SU-DHL-6 (cell line): ENCODE measurements around the gene TACR1.
A peak's percentile ranks its signal among the peaks of the same experiment; 100 is the strongest.

Source experiments
- H2AFZ ChIP-seq: fragments of 200-600 bp; sonication (generic); 2 replicates; pipeline ENCODE4 v1.6.1; 2014; ENCODE audit warnings: low read depth, mild to moderate bottlenecking, moderate library complexity, mixed read lengths, antibody characterized with exemption, low read length; ENCODE audit not compliant: severe bottlenecking
- H3F3A ChIP-seq: fragments of 200-600 bp; shearing (Covaris generic); 2 replicates; pipeline ENCODE4 v1.6.0; 2016; ENCODE audit warnings: antibody characterized with exemption, mild to moderate bottlenecking; ENCODE audit not compliant: insufficient read depth
- H3K27ac ChIP-seq: fragments of 200-600 bp; sonication (generic); 2 replicates; pipeline ENCODE4 v1.5.1; 2016; ENCODE audit warnings: low read depth, mild to moderate bottlenecking, low read length, moderate library complexity, mixed read lengths
- H3K27me3 ChIP-seq: fragments of 200-600 bp; sonication (generic), shearing (Covaris generic); 2 replicates; pipeline ENCODE4 v1.6.0; 2014; ENCODE audit warnings: mild to moderate bottlenecking, low read length
- H3K36me3 ChIP-seq: fragments of 200-600 bp; sonication (generic); 2 replicates; pipeline ENCODE4 v1.6.1; 2014; ENCODE audit warnings: mild to moderate bottlenecking, low read length, mixed read lengths
- H3K4me2 ChIP-seq: fragments of 300-600, 200-600 bp; shearing (Covaris generic), sonication (generic); 2 replicates; pipeline ENCODE4 v1.6.0; 2014; ENCODE audit warnings: low read length, low read depth, mild to moderate bottlenecking; ENCODE audit not compliant: poor library complexity, severe bottlenecking
- H3K4me3 ChIP-seq: fragments of 200-600 bp; sonication (generic); 2 replicates; pipeline ENCODE4 v1.5.1; 2014; ENCODE audit warnings: antibody characterized with exemption, low read length, mild to moderate bottlenecking, mixed read lengths; ENCODE audit not compliant: insufficient read depth, poor library complexity, severe bottlenecking
- H3K79me2 ChIP-seq: fragments of 200-600 bp; sonication (generic); 2 replicates; pipeline ENCODE4 v1.6.1; 2014; ENCODE audit warnings: mild to moderate bottlenecking, low read length, moderate library complexity; ENCODE audit not compliant: insufficient read depth
- H3K9ac ChIP-seq: fragments of 200-600 bp; sonication (generic); 2 replicates; pipeline ENCODE4 v1.7.0; 2014; ENCODE audit warnings: mild to moderate bottlenecking, low read length
- H3K9me2 ChIP-seq: fragments of 200-600 bp; sonication (generic); replicated peaks from 2 replicates; pipeline ENCODE4 v1.6.1; 2014; ENCODE audit warnings: low read length; ENCODE audit not compliant: insufficient read depth
- H3K9me3 ChIP-seq: fragments of 200-600 bp; sonication (generic); 2 replicates; pipeline ENCODE4 v1.6.1; 2014; ENCODE audit warnings: low read length, mixed read lengths; ENCODE audit not compliant: insufficient read depth
- H4K20me1 ChIP-seq: fragments of 200-600 bp; sonication (generic); 2 replicates; pipeline ENCODE4 v1.6.1; 2014; ENCODE audit warnings: low read depth, mild to moderate bottlenecking, antibody characterized with exemption, low read length, moderate library complexity, mixed read lengths
- EZH2phosphoT487 ChIP-seq: fragments of 200-600 bp; sonication (generic), shearing (Covaris generic); conservative IDR thresholded peaks from 2 replicates; pipeline ENCODE4 v1.6.1; 2018; ENCODE audit warnings: mild to moderate bottlenecking, antibody characterized with exemption, low read length, moderate library complexity, mixed read lengths
- TF ChIP-seq, protein P1 (sequence below): fragments of 200-600 bp; sonication (generic); IDR thresholded peaks from one replicate; pipeline ENCODE4 v1.5.1; 2017; ENCODE audit warnings: antibody characterized with exemption, mild to moderate bottlenecking, low read length, moderate library complexity; ENCODE audit not compliant: insufficient read depth, poor library complexity, severe bottlenecking

The TACR1 gene

DNA sequence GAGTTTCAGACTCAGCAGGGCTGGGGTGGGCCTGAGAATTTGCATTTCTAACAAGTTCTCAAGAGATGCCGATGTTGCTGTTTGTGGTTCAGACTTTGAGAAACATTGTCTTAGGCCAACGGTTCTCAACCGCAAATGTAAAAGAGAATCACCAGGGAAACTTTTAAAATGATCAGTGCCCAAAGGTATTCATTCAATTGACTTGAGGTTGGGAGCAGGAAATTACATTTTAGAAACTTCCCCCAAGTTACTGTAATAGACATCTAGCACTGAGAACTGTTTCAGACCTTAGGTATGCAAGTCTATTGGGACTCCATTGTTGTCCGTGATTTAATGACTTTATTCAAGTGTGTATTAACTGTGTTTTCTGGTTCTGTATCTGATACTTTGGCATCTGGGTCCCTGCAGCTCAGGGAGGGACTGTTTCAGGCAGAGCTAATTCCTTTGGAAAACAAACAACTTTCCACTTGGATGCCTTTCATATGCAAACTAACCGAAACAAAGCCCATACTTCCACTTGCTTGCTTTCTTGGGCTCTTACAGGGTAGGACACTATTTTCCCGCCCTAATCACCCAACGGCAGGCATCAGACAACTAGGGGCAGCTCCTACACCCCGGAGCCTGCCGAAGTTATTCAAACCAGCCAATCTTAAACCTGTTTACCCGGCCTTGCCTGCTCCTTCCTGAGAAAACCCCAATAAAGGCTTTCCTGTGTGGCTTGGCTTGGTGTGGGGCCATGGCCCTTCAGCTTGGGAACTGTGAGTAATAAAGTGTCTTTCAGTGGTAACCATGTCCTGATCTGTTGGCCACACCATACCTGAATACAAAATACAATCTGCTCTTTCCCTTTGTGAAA lies 143.3 kb downstream of the TACR1 start:
- Histone ChIP-seq H3K79me2 (no peaks in the 10 kb centered on the region), H3K27me3 (no peaks in the 10 kb centered on the region), H3K4me2 (no peak overlapping the region), H3K27ac (no peak overlapping the region), H2AFZ (no peak overlapping the region), H3K4me3 (no peak overlapping the region), H3K9ac (no peak overlapping the region), H3K9me3 (no peaks in the 10 kb centered on the region), H3K36me3 (no peaks in the 10 kb centered on the region), H3F3A (no peaks in the 10 kb centered on the region), H4K20me1 (no peaks in the 10 kb centered on the region), H3K9me2 (no peaks in the 10 kb centered on the region)
- no peak for TF ChIP-seq EZH2phosphoT487

DNA sequence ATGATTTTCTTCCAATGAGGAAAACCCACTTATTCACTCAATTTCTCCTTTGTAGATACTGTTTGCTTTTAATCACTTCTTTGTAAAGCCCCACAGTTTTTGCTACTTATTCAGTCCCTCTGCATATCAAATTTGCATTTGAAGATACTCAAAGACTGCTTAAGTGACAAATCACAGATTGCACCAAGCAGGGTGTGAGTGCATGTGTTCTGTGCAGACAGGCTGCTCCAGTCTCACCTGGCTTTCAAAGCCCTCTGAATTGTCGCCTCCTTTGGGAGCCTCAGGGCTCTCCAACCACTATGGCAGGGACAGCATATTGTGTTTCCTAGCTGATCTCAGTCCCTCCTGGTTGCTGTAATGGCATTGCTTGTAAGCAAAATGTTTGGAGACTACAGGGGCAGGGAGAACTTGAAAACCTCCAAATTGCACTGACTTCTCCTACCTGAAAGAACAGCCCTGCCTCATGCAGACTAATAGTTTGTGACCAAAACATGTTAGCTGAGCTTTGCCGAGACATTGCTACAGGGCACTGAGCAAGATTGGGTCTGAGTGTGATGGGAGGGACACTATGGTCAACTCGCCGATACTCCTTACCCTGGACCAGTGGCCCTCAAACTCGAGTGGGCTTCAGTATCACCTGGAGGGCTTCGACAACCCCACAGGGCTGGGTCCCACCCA lies 144.0 kb downstream of the TACR1 start:
- Histone ChIP-seq H3K4me3 (no peak overlapping the region), H3K79me2 (no peaks in the 10 kb centered on the region), H3F3A (no peaks in the 10 kb centered on the region), H3K4me2 (no peak overlapping the region), H3K9me2 (no peaks in the 10 kb centered on the region), H3K9ac (no peak overlapping the region), H3K36me3 (no peaks in the 10 kb centered on the region), H4K20me1 (no peaks in the 10 kb centered on the region), H2AFZ (no peak overlapping the region), H3K27me3 (no peaks in the 10 kb centered on the region), H3K27ac (no peak overlapping the region), H3K9me3 (no peaks in the 10 kb centered on the region)
- no peak for TF ChIP-seq EZH2phosphoT487
- TF ChIP-seq, protein P1, sequence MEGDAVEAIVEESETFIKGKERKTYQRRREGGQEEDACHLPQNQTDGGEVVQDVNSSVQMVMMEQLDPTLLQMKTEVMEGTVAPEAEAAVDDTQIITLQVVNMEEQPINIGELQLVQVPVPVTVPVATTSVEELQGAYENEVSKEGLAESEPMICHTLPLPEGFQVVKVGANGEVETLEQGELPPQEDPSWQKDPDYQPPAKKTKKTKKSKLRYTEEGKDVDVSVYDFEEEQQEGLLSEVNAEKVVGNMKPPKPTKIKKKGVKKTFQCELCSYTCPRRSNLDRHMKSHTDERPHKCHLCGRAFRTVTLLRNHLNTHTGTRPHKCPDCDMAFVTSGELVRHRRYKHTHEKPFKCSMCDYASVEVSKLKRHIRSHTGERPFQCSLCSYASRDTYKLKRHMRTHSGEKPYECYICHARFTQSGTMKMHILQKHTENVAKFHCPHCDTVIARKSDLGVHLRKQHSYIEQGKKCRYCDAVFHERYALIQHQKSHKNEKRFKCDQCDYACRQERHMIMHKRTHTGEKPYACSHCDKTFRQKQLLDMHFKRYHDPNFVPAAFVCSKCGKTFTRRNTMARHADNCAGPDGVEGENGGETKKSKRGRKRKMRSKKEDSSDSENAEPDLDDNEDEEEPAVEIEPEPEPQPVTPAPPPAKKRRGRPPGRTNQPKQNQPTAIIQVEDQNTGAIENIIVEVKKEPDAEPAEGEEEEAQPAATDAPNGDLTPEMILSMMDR: no peak

DNA sequence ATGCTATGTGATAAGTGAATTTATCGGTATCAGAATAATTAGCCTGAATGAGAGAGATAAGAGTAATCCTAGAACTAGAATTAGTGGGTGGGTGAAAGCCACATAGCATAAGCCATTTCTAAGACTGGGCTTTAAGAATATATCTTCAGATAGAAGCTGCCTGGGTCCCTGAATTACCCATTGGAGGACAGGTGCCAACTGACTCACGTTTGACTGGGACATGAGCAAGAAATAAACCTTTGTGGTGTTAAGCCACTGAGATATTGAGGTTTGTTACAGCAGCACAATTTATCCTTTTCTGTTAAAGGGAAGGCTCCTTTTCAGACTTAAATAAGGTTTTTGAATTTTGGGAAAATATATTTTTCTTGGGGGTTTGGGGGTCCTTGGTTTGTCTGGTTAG lies 145.0 kb downstream of the TACR1 start:
- Histone ChIP-seq H3K9me2 (no peaks in the 10 kb centered on the region), H3K9me3 (no peaks in the 10 kb centered on the region), H3K79me2 (no peaks in the 10 kb centered on the region), H4K20me1 (no peaks in the 10 kb centered on the region), H3K36me3 (no peaks in the 10 kb centered on the region), H2AFZ (no peak overlapping the region), H3F3A (no peaks in the 10 kb centered on the region), H3K27me3 (no peaks in the 10 kb centered on the region), H3K4me2 (no peak overlapping the region), H3K27ac (no peak overlapping the region), H3K4me3 (no peak overlapping the region), H3K9ac (no peak overlapping the region)
- TF ChIP-seq, protein P1: no peak
- no peak for TF ChIP-seq EZH2phosphoT487

DNA sequence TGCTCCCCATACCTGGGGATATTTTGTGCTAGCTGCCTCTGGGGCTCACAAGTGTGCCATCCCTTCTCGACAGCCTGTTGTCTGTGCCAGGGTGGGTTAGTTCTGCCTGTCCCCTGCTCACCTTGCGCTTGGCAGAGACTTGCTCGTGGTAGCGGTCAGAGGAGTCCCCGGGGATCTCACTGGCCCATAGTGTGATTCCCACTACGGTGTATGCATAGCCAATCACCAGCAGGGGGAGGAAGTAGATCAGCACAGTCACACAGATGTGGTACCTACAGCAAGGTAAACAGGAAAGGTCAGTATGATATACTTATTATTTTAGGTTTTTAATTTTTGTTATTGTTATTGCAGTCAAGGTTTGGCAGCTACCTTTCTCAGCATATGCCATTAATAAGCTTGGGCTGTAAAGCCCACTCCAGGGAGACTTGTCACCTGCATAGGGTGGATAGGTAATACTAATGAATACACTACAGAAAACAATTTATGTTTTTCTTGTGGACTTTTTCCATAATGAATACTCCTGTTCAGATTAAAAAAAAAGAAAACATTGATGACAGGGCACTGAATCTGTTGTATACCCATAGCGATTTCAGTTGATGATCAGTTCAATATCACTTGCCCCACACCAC lies 145.7 kb downstream of the TACR1 start:
- H3K36me3 ChIP-seq: no peaks in the 10 kb centered on the region
- no peaks in the 10 kb centered on the region for H3K9me2 ChIP-seq
- H3K27ac ChIP-seq: no peak overlapping the region
- no peaks in the 10 kb centered on the region for H3K79me2 ChIP-seq
- no peak overlapping the region for H3K4me2 ChIP-seq
- no peaks in the 10 kb centered on the region for H3K9me3 ChIP-seq
- H3F3A ChIP-seq: no peaks in the 10 kb centered on the region
- H3K27me3 ChIP-seq: no peaks in the 10 kb centered on the region
- H3K4me3 ChIP-seq: no peak overlapping the region
- no peaks in the 10 kb centered on the region for H4K20me1 ChIP-seq
- no peak overlapping the region for H2AFZ ChIP-seq
- TF ChIP-seq EZH2phosphoT487: no peak
- TF ChIP-seq, protein P1: peak; percentile 63
- no peak overlapping the region for H3K9ac ChIP-seq
